Erythroblast (primary cell): ENCODE data around the gene ABCA8.
"Not testable (repeated sequence)": the region's sequence is repeated elsewhere in the genome, so short reads cannot be mapped to it uniquely, and the experiment has no call there.

Source experiments
- GATA1 ChIP-seq: IDR thresholded peaks from 2 replicates; pipeline ENCODE4 v1.6.1; 2011; ENCODE audit warnings: low read depth, mild to moderate bottlenecking, control low read depth, low read length, moderate library complexity
- POLR2A ChIP-seq: IDR thresholded peaks from 2 replicates; pipeline ENCODE4 v1.6.1; 2011; ENCODE audit warnings: mild to moderate bottlenecking, low read length

DNA sequence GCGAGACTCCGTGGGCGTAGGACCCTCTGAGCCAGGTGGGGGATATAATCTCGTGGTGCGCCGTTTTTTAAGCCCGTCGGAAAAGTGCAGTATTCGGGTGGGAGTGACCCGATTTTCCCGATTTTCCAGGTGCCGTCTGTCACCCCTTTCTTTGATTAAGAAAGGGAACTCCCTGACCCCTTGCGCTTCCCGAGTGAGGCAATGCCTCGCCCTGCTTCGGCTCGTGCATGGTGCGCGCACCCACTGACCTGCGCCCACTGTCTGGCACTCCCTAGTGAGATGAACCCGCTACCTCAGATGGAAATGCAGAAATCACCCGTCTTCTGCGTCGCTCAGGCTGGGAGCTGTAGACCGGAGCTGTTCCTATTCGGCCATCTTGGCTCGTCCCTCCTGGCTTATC, 49.6 kb upstream of the ABCA8 start:
- not testable (repeated sequence) for TF ChIP-seq POLR2A, GATA1
